Ishikawa (cell line): ENCODE measurements around the gene INHBC.

ENCODE experiments used
- REST ChIP-seq: IDR thresholded peaks from 2 replicates; pipeline ENCODE4 v1.6.1; 2012; ENCODE audit warnings: low read depth, mild to moderate bottlenecking
- TF ChIP-seq, protein P1 (sequence below): IDR thresholded peaks from 2 replicates; pipeline ENCODE4 v1.6.1; 2012

GRCh38 chr12:57446292-57446960 lies 11.8 kb downstream of the INHBC start:
- TF ChIP-seq, protein P1, sequence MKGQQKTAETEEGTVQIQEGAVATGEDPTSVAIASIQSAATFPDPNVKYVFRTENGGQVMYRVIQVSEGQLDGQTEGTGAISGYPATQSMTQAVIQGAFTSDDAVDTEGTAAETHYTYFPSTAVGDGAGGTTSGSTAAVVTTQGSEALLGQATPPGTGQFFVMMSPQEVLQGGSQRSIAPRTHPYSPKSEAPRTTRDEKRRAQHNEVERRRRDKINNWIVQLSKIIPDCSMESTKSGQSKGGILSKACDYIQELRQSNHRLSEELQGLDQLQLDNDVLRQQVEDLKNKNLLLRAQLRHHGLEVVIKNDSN, result no peak
- TF ChIP-seq REST, result no peak
